Mesenchymal stem cell (in vitro differentiated cells and primary cell): ENCODE results near the gene ZMYM3.

ENCODE experiments used
- DNase-seq: peaks from one replicate; pipeline ENCODE4 v3.0.0-alpha.2; 2013
- H2AFZ ChIP-seq: one replicate; pipeline ENCODE4 v1.6.1; 2013; ENCODE audit warnings: low read depth, mild to moderate bottlenecking, control low read depth, inconsistent platforms, low read length, moderate library complexity
- H2AK5ac ChIP-seq: 2 replicates; pipeline ENCODE4 v1.6.1; 2013; ENCODE audit warnings: low read length, moderate library complexity, mild to moderate bottlenecking, inconsistent platforms; ENCODE audit not compliant: severe bottlenecking
- H2BK120ac ChIP-seq: one replicate; pipeline ENCODE4 v1.6.1; 2013; ENCODE audit warnings: low read depth, mild to moderate bottlenecking, inconsistent platforms, low read length, moderate library complexity
- H2BK12ac ChIP-seq, 2 experiments: one replicate each; pipeline ENCODE4 v1.6.1; 2013; ENCODE audit warnings: inconsistent platforms in 2 of 2, low read length in 2 of 2, mild to moderate bottlenecking in 2 of 2, moderate library complexity in 2 of 2, control low read depth in 1 of 2
- H2BK15ac ChIP-seq: one replicate; pipeline ENCODE4 v1.6.1; 2013; ENCODE audit warnings: mild to moderate bottlenecking, low read depth, inconsistent platforms; ENCODE audit not compliant: poor library complexity, severe bottlenecking
- H2BK5ac ChIP-seq: 2 replicates; pipeline ENCODE4 v1.6.1; 2013; ENCODE audit warnings: low read depth, mild to moderate bottlenecking, low read length, control low read depth, inconsistent platforms; ENCODE audit not compliant: poor library complexity, severe bottlenecking
- H3K14ac ChIP-seq, 2 experiments: one replicate each; pipeline ENCODE4 v1.6.1; 2013; ENCODE audit warnings: inconsistent platforms in 2 of 2, low read length in 2 of 2, control low read depth in 1 of 2, mild to moderate bottlenecking in 1 of 2, moderate library complexity in 1 of 2
- H3K18ac ChIP-seq, 2 experiments: one replicate each; pipeline ENCODE4 v1.6.1; 2013; ENCODE audit warnings: inconsistent platforms in 2 of 2, low read length in 2 of 2, control low read depth in 1 of 2, low read depth in 1 of 2, mild to moderate bottlenecking in 1 of 2
- H3K23ac ChIP-seq, 2 experiments: one replicate each; pipeline ENCODE4 v1.6.1; 2013; ENCODE audit warnings: inconsistent platforms in 2 of 2, low read length in 2 of 2, mild to moderate bottlenecking in 2 of 2, moderate library complexity in 2 of 2, control low read depth in 1 of 2
- H3K27ac ChIP-seq: 2 replicates; pipeline ENCODE4 v1.5.1; 2013; ENCODE audit warnings: mild to moderate bottlenecking, moderate library complexity, low read length, control low read depth, inconsistent platforms; ENCODE audit not compliant: poor library complexity, severe bottlenecking
- H3K27me3 ChIP-seq, 2 experiments: 2 replicates each; pipeline versions ENCODE4 v1.6.1 to v1.7.0; 2013; ENCODE audit warnings: low read length in 2 of 2, mild to moderate bottlenecking in 2 of 2, moderate library complexity in 2 of 2, control low read depth in 1 of 2, inconsistent platforms in 1 of 2; ENCODE audit not compliant: control insufficient read depth in 1 of 2, insufficient read depth in 1 of 2
- H3K36me3 ChIP-seq, 2 experiments: 2 replicates each; pipeline versions ENCODE4 v1.6.1 to v1.7.0; 2013; ENCODE audit warnings: low read length in 2 of 2, control low read depth in 1 of 2, inconsistent platforms in 1 of 2, low read depth in 1 of 2, mild to moderate bottlenecking in 1 of 2; ENCODE audit not compliant: insufficient read depth in 2 of 2, control insufficient read depth in 1 of 2
- H3K4ac ChIP-seq, 2 experiments: one replicate each; pipeline ENCODE4 v1.6.1; 2013; ENCODE audit warnings: inconsistent platforms in 2 of 2, low read length in 2 of 2, mild to moderate bottlenecking in 2 of 2, moderate library complexity in 2 of 2, control low read depth in 1 of 2, low read depth in 1 of 2
- H3K4me1 ChIP-seq: 2 replicates; pipeline ENCODE4 v1.6.1; 2013; ENCODE audit warnings: low read depth, low read length, control low read depth; ENCODE audit not compliant: control insufficient read depth, insufficient read depth
- H3K4me2 ChIP-seq: 2 replicates; pipeline ENCODE4 v1.6.1; 2013; ENCODE audit warnings: low read length, mild to moderate bottlenecking, inconsistent platforms; ENCODE audit not compliant: poor library complexity, severe bottlenecking
- H3K4me3 ChIP-seq, 2 experiments: 2 replicates each; pipeline versions ENCODE4 v1.5.1 to v1.7.0; 2013; ENCODE audit warnings: low read length in 2 of 2, mild to moderate bottlenecking in 2 of 2, control low read depth in 1 of 2, low read depth in 1 of 2; ENCODE audit not compliant: insufficient read depth in 1 of 2
- H3K79me1 ChIP-seq: replicated peaks from 2 replicates; pipeline ENCODE4 v1.6.1; 2013; ENCODE audit warnings: mild to moderate bottlenecking, control low read depth, low read length, inconsistent platforms; ENCODE audit not compliant: poor library complexity, severe bottlenecking
- H3K9ac ChIP-seq: 2 replicates; pipeline ENCODE4 v1.7.0; 2013; ENCODE audit warnings: mild to moderate bottlenecking, low read length, moderate library complexity
- H3K9me3 ChIP-seq: 2 replicates; pipeline ENCODE4 v1.7.0; 2013; ENCODE audit warnings: mild to moderate bottlenecking, low read length; ENCODE audit not compliant: control insufficient read depth
- H4K8ac ChIP-seq: one replicate; pipeline ENCODE4 v1.6.1; 2013; ENCODE audit warnings: inconsistent platforms, mild to moderate bottlenecking, low read length, moderate library complexity
- H4K91ac ChIP-seq: one replicate; pipeline ENCODE4 v1.6.1; 2013; ENCODE audit warnings: mild to moderate bottlenecking, low read length, inconsistent platforms
- WGBS: methylation state at CpG from one replicate; pipeline ENCODE4 v1.1.7; 2013; ENCODE audit warnings: mixed read lengths; 5-methylcytosine and 5-hydroxymethylcytosine counted together

ZMYM3 gene

DNA sequence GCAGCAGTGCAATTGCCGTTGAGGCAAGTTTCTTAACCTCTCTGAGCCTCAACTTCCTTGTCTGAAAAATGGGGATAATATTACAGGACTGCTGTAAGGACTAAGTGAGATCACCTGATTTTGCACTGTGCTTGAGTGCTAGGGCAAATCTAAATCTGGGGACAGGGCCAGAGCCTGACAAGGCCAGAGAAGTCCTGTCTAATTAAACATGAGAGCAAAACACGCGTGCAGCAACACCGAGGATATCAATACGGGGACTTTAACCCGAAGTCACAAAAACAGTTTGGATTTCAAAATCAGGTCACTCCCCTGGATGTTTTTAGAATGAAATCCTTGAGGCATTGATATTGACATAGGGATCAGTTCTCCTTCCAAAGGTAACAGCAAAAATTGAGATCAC, 36.6 kb downstream of the ZMYM3 start:
- Histone ChIP-seq H2AK5ac (no peak overlapping the region), H2BK5ac (no peak overlapping the region), H3K9me3 (no peaks in the 10 kb centered on the region), H2BK120ac (no peak overlapping the region), H4K8ac (no peak overlapping the region), H3K23ac (no peak overlapping the region), H2AFZ (no peak overlapping the region), H3K9ac (no peak overlapping the region), H3K14ac (no peak overlapping the region), H3K4me2 (no peak overlapping the region), H2BK15ac (no peak overlapping the region), H3K4ac (no peak overlapping the region), H3K4me1 (peaks cover 8% of the 10 kb centered on the region), H3K18ac (no peak overlapping the region), H3K27me3 (peaks cover 0 to 58% of the 10 kb centered on the region in 2 experiments), H3K4me3 (no peak overlapping the region), H4K91ac (no peak overlapping the region), H3K36me3 (no peaks in the 10 kb centered on the region), H2BK12ac (no peak overlapping the region), H3K27ac (no peak overlapping the region), H3K79me1 (no peaks in the 10 kb centered on the region)
- DNase-seq: no peak
- 100% methylated on average over 6 of the region's 6 CpGs for WGBS

DNA sequence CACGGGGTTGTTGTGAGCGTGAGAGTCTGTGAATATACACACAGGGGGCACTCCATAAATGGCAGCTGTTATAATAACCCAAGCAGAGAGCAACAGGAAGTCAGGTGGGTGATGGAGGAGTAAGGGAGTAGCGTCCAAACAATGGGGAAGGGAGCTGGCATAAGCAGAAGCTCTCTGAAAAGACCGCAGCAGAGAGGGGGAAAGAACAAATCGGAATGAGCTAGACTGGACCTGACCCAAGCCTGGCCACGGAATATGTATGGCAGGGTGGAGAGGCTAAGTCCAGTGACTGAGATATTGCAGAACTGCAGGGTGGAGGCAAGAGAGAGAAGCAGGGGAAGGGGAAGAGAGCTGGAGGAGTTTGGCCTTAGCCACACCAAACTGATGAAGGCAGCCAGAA, 37.5 kb downstream of the ZMYM3 start:
- H2BK5ac ChIP-seq: no peak overlapping the region
- H2BK120ac ChIP-seq: no peak overlapping the region
- no peaks in the 10 kb centered on the region for H3K79me1 ChIP-seq
- H3K36me3 ChIP-seq: no peaks in the 10 kb centered on the region
- no peak overlapping the region for H3K4me3 ChIP-seq
- 71% methylated on average over 6 of the region's 6 CpGs for WGBS
- no peak overlapping the region for H2AK5ac ChIP-seq
- DNase-seq: no peak
- no peak overlapping the region for H3K18ac ChIP-seq
- no peak overlapping the region for H3K23ac ChIP-seq
- no peak overlapping the region for H3K9ac ChIP-seq
- no peaks in the 10 kb centered on the region for H3K9me3 ChIP-seq
- H2AFZ ChIP-seq: no peak overlapping the region
- H3K27me3 ChIP-seq: peaks cover 0 to 55% of the 10 kb centered on the region in 2 experiments
- no peak overlapping the region for H2BK15ac ChIP-seq
- H3K14ac ChIP-seq: no peak overlapping the region
- no peak overlapping the region for H3K27ac ChIP-seq
- H3K4me1 ChIP-seq: peaks cover 8% of the 10 kb centered on the region
- no peak overlapping the region for H2BK12ac ChIP-seq
- no peak overlapping the region for H3K4ac ChIP-seq
- no peak overlapping the region for H4K91ac ChIP-seq
- no peak overlapping the region for H3K4me2 ChIP-seq
- H4K8ac ChIP-seq: no peak overlapping the region

DNA sequence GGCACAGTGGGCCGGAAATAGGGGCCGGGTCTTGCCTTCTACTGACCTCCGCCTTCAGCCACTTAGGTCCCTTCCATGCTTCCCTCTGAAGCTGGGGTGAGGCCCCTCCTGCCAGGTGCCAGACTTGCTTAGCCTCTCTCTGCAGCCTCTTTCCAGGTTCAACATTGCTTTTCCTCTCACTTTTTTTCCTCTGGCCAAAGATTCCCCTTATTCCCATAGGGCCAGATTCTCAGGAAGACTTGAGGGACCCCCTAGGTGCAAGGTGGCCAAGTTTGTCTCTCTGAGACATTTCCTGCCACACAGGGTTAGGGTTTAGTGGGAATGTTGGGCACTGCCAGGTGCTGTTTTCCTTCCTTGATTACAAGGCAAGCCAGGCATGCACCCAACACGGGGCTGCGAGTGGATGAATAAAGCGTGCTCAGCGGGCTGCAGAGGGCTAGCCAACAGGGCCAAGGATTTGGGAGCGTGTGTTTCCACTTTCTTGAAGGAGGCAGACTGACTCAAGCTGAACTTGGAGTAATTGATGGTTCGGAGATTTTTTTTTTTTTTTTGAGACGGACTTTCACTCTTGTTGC, 38.5 kb downstream of the ZMYM3 start:
- no peaks in the 10 kb centered on the region for H3K36me3 ChIP-seq
- no peak overlapping the region for H3K27ac ChIP-seq
- H3K79me1 ChIP-seq: no peaks in the 10 kb centered on the region
- H3K14ac ChIP-seq: no peak overlapping the region
- H3K9me3 ChIP-seq: no peaks in the 10 kb centered on the region
- H3K4me1 ChIP-seq: peaks cover 8% of the 10 kb centered on the region
- no peak overlapping the region for H3K23ac ChIP-seq
- no peak overlapping the region for H3K18ac ChIP-seq
- no peak overlapping the region for H2BK120ac ChIP-seq
- no peak overlapping the region for H2AK5ac ChIP-seq
- no peak overlapping the region for H3K4ac ChIP-seq
- H2BK5ac ChIP-seq: no peak overlapping the region
- H2BK12ac ChIP-seq: no peak overlapping the region
- H2BK15ac ChIP-seq: no peak overlapping the region
- DNase-seq: no peak
- no peak overlapping the region for H3K4me2 ChIP-seq
- peaks cover 0 to 53% of the 10 kb centered on the region in 2 experiments for H3K27me3 ChIP-seq
- no peak overlapping the region for H3K4me3 ChIP-seq
- H4K8ac ChIP-seq: no peak overlapping the region
- no peak overlapping the region for H4K91ac ChIP-seq
- no peak overlapping the region for H2AFZ ChIP-seq
- WGBS: 94% methylated on average over 8 of the region's 10 CpGs
- H3K9ac ChIP-seq: no peak overlapping the region

DNA sequence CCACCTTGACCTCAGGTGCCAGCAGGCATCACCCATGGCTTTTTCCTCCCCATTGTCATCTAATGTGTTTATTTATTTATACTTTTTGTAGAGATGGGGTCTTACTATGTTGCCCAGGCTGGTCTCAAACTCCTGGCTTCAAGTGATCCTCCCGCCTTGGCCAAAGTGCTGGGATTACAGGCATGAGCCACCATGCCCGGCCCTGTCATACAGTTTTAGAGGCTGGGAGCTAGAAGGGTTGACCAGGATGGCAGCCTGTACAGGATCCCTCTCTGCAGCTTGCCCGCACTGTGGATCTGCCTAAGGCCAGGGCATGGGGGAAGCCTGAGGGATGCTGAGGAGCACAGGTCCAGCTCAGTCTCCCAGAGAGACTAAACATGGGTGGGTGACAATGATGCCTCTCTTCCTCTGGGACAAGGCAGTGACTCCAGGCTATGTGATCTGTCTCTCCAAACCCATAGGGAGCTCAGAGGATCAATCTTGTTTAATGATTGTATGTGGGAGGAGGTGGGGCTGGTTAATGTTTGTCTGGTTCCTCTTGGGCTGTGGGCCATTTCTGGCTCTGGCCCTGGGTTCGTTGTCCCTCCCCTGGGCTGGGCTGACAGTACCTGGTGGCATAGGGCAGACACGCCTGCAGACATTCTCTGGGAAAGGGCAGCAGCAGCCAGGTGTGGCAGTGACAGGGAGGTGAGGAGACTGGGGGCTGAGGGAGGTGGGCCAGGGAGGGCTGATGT, 39.2 kb downstream of the ZMYM3 start:
- no peak overlapping the region for H3K4me3 ChIP-seq
- DNase-seq: no peak
- H3K27me3 ChIP-seq: peaks cover 0 to 53% of the 10 kb centered on the region in 2 experiments
- no peak overlapping the region for H3K27ac ChIP-seq
- H2AK5ac ChIP-seq: no peak overlapping the region
- no peak overlapping the region for H4K91ac ChIP-seq
- H3K4me2 ChIP-seq: no peak overlapping the region
- no peak overlapping the region for H3K9ac ChIP-seq
- no peaks in the 10 kb centered on the region for H3K36me3 ChIP-seq
- no peaks in the 10 kb centered on the region for H3K9me3 ChIP-seq
- H2BK120ac ChIP-seq: no peak overlapping the region
- H3K79me1 ChIP-seq: no peaks in the 10 kb centered on the region
- H2BK15ac ChIP-seq: no peak overlapping the region
- H3K14ac ChIP-seq: no peak overlapping the region
- peaks cover 8% of the 10 kb centered on the region for H3K4me1 ChIP-seq
- no peak overlapping the region for H4K8ac ChIP-seq
- H2AFZ ChIP-seq: no peak overlapping the region
- H2BK12ac ChIP-seq: no peak overlapping the region
- no peak overlapping the region for H2BK5ac ChIP-seq
- 89% methylated on average over 4 of the region's 5 CpGs for WGBS
- H3K23ac ChIP-seq: no peak overlapping the region
- H3K18ac ChIP-seq: no peak overlapping the region
- no peak overlapping the region for H3K4ac ChIP-seq
